A204.1 (cell line): ENCODE data around the gene NFATC2.
"Not testable (repeated sequence)": the region's sequence is repeated elsewhere in the genome, so short reads cannot be mapped to it uniquely, and the experiment has no call there.

Experiments used
- FAIRE-seq: peaks from 2 replicates; lab custom pipeline; 2012; peaks lifted over from hg19 to GRCh38; lab: Jason Lieb, UNC

NFATC2 gene

GRCh38 chr20:51494241-51495110 is 48.0 kb downstream of the NFATC2 start:
- no peak for FAIRE-seq

GRCh38 chr20:51493346-51493791 is 49.1 kb downstream of the NFATC2 start:
- FAIRE-seq: no peak

GRCh38 chr20:51492167-51493092 is 50.1 kb downstream of the NFATC2 start:
- FAIRE-seq: no peak

- no peak for FAIRE-seq
These were observed 51.1 kb downstream of the NFATC2 start for GRCh38 chr20:51491393-51491792.

GRCh38 chr20:51490635-51491034 is 51.9 kb downstream of the NFATC2 start:
- FAIRE-seq: no peak

- FAIRE-seq: no peak
These were observed 52.9 kb downstream of the NFATC2 start for GRCh38 chr20:51489611-51490010.

GRCh38 chr20:51488331-51488730 is 54.2 kb downstream of the NFATC2 start:
- no peak for FAIRE-seq

- FAIRE-seq: no peak
These were observed 54.8 kb downstream of the NFATC2 start for GRCh38 chr20:51487565-51488268.

- FAIRE-seq: no peak
These were observed 55.4 kb downstream of the NFATC2 start for GRCh38 chr20:51487076-51487475.

GRCh38 chr20:51486197-51487005 is 56.1 kb downstream of the NFATC2 start:
- FAIRE-seq: no peak

- no peak for FAIRE-seq
These were observed 57.7 kb downstream of the NFATC2 start for GRCh38 chr20:51484831-51485230.

- no peak for FAIRE-seq
These were observed 58.2 kb downstream of the NFATC2 start for GRCh38 chr20:51484141-51484815.

GRCh38 chr20:51482836-51483473 is 59.6 kb downstream of the NFATC2 start:
- FAIRE-seq: no peak

GRCh38 chr20:51481341-51481914 is 61.1 kb downstream of the NFATC2 start:
- no peak for FAIRE-seq

- FAIRE-seq: no peak
These were observed 61.8 kb downstream of the NFATC2 start for GRCh38 chr20:51480507-51481270.

- not testable (repeated sequence) for FAIRE-seq
These were observed 66.4 kb downstream of the NFATC2 start for GRCh38 chr20:51476106-51476505.

GRCh38 chr20:51473771-51474170 is 68.7 kb downstream of the NFATC2 start:
- FAIRE-seq: no peak

GRCh38 chr20:51473256-51473655 is 69.3 kb downstream of the NFATC2 start:
- no peak for FAIRE-seq

GRCh38 chr20:51470907-51471411 is 71.6 kb downstream of the NFATC2 start:
- FAIRE-seq: no peak
